GM21528 (cell line): Measurements from ENCODE around the gene LIPC.

Source experiments
- ATAC-seq: cut with Tn5 transposase; IDR thresholded peaks from one replicate; pipeline ENCODE4 v1.9.1; 2021; ENCODE audit warnings: mild to moderate bottlenecking, moderate library complexity; ENCODE audit not compliant: unreplicated experiment, low FRiP score

LIPC gene

DNA sequence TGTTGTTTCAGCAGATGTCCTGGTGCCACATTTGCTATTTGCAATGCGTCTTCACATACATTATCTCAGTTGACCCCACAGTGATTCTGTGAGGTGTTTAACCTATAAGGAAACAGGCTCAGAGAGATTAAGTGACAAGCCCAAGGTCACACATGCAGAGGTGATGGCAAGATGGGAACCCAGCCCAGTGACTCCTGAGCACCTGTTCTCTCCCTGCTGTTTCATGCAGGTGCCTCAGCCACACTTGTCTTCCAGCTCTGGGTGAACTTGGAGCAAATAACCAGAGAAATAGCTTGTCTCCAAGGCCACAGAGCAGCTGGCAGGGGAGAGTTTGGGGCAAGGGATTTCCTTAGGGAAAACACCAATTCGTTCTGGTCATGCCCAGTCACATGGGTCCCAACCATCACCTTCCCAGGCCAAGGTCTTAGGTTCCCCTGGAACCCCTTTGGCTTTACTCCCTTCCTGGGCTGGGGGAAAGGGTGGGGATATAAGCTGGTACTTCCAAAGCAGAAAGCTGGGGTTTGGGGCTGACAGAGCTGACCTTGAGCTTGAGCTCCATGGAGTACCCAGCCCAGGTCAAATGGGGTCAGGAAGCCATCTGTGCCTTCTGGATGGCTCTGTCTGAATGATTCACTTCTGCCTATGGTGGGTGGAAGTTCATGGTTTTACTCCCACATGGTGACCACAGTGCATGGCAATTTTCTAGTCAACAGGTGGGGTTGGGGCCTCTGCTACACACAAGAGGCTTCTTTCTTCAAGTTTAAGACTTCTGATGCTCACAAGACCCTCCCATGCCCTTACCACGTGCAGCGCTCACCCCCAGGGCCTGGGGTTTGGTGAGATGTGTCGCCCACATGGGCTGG, 22.4 kb downstream of the LIPC start:
- peak; percentile 45 for ATAC-seq

DNA sequence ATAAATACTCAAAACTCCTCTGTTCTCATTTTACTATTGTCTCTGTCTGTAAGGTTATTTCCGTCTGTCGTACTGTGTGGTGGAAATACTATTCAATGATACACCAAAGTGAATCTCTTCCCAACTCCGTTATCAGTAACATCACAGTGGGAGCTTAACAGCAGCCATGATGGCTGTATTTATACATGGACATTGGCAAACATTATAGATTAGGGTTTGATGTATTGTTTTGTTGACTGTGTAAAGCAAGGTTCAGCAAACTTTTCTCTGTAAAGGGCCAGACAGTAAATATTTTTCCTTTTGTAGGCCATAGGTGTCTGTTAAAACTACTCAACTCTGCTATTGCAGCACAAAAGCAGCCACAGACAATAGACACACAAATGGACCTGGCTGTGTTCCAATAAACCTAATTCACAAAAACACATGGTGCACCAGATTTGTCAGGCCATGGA, 23.2 kb downstream of the LIPC start:
- no peak for ATAC-seq

DNA sequence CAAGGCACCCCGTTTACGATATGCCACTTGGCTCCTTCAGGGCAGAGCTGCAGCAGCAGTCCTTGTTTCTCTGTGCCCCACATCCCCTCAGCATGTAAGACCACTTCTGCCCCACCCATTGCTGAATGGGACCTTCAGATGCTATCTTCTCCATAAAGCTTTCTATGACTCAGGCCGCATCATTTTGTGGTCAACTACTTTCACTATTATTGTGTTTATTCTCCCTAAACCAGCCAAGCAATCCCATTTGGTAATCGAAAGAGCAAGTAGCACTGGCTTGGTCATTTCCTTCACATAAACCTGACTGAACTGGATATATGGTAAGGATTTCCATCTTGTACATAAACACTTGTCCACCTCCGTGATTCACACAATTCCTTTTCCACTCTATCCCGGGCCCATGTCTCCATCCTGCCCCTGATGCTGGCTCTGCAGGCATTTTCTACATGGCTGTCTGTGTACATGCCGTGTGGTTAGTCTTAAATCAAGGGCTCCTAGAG, 25.7 kb downstream of the LIPC start:
- ATAC-seq: no peak

DNA sequence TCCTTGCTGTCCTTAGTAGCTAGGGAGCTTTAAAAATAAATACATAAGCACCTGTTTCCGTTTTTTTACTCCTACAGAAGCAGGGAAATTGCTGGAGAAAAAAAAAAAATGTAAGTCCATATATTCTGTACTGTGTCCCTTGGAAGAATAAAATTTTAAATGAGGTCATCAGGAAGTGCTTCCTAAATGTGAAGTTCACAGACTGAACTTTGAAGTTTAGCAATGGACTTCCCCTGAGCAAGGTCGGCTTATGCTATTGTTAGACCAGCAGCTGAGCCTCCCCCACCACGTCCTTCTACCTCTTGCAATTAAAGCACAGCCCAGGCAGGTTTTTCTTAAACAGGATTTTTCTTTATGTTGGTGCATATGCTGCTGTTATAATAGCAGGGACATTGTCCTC, 26.3 kb downstream of the LIPC start:
- no peak for ATAC-seq

DNA sequence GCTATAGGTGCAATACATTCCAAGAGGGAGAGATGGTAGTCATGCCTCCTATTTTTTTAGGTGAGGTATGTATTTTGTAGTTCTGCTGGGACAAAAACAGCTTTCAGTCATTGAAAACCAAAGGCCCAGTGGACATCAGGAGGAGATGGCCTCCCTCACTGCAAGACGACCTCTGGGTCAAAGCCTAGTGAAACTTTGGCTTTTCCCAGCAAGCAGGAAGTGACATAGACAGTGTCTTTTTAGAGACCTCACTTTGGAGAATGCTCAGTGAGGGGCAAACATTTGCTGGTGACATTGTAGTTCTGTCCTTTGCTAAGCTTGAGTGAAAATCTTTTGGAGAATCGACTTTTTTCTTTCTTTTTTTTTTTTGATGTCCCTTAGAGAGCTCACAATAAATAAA, 27.3 kb downstream of the LIPC start:
- no peak for ATAC-seq

DNA sequence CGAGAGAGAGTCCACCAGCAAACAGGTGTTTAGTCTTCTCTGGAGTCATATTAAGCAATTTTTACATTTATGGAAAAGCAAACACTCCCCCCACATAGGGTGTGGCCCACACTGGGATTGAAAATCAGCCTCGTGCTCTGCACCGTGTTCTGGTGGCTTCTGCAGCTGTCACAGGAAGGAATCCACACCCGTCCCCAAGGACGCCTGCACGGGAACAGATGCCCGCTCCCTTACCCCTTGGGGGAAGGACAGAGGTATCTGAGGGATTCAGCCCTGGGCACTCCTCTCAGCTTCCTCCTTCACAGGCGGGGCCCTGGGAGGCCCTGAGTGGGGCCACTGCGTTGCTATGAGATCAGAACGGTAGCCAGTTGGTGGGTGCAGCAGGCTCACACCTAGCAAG, 27.8 kb downstream of the LIPC start:
- no peak for ATAC-seq

DNA sequence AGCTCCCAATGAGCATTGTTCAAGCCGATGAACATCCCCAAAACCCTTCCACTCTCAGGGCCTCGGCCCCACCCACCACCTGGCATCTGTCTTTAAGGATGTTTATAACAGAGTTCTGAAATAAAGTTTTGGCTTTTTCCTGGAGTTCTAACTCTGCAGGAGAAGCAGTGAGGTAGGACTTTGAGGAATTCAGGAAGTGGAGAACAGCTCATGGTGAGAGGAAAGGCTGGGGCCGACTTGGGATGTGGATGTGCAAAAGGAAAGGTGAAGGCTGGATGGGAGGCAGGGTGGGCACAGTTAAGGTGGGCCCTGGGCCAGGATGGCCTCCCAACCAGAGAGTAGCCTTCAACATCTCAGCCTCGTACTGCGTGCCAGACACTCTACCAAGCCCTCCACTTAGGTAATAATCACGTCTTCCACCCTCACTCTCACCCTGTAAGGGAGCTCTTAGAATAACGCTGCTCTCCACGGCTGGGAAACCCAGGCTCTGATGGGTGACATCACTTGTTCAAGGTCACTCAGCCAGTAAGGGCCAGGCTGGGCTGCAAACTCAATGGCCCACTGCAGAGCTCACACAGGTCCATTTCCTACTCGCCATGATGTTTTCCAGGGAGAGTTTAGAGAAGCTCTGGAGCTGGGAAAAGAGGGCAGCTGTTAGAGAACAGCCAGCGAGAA, 28.5 kb downstream of the LIPC start:
- ATAC-seq: no peak

DNA sequence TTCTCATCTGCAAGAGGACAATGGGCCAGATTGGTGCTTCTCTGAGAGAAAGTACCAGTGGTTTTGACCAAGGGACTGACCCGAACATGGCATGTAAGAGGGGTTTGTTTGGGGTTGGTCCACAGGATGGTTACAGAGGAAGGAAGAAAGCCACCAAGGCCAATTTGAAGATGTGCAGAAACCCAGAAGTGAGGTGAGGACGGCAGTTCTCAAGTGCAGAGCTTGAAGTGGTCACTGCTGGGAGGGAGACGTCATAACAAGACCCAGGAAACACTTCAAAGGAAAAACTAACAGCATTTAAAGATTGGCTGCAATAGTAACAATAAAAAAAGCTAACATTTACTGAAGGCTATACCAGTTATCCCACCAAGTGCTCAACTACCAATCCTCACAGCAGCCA, 29.1 kb downstream of the LIPC start:
- ATAC-seq: no peak

DNA sequence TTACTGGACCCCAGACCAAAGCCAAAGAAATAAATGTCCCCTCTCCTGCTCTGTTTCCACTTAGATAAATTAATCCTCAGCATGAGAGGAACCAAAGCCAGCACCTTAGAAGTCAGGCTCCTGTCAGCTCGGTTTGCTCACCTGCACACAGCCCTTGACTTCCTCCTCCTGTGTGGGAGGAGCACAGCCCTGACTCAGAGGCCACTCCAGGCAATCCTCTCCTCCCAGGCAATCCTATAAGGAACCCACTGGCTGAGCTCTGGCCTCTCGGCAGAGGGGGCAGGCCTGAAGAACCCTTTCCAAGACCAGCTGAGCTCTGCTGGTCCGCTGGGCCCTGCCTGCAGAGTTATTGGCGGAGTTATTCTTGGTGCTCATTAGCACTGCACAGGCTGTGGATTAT, 30.8 kb downstream of the LIPC start:
- no peak for ATAC-seq

DNA sequence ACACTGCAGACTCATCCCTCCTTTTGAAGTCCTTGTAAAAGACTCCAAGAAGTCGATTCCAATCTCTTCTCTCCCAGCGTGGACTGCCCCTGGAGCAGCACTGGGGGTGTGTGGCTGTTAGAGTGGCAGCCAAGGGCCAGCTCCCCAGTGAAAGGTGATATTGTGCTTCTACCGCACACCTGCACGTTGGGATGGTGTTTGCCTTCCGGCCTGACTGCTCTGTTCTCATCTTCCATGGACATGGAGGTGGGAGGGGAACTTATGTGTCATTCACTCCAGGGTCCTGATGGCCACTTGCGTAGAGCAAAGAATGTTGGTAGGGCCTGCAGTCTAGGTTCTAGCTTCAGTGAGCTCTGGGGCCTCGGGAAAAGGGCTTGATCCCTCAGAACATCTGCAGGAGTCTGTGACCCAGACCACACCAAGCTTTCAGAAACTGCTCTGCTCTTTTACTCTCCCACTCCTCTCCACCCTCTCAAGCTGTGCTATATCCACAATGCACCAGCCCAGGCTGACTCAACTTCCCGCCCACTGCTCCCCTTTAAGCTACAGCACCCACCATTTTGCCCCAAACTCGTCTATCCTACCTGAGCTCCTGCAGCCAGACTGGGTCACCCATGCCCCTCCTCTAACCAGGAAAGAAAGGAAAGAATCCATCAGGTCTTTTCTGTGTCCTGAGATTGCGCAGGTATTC, 31.3 kb downstream of the LIPC start:
- ATAC-seq: no peak

DNA sequence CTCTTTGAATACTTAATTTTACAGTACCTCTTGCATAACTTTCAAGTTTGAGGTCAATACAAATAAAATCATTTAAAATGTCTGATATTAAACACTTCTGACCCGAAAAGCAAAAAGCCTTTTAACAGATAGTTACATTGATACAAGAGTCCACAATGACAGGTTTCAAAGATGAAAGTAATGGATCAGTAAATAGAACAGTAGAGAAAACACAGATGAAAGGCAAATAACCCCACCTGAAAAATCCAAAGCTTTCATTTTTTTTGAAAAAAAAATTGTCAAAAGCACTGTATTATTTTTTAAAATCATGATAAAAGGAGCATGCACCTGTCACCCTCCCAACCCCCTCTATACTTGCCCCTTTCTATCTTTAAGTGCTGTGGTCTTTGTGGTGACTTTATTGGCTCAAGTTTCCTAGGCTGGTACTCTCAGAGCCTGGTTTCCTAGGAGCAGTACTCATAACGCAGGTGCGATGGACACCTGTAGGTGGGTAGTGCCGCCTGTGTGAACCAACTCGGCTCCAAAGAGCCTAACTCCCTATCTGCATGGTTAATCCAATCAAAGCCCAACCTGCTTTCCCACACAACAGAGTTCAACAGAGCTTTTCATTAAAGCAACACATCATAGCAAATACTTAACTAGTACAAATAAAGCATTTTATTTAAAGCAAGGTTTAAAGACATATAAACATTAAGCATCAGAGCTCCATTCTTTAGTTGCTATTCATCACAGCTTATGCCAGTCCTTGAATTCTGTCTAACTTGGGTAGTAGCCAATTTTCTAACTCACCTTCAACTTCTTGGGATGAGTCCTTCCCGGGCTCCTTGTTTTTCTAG, 32.2 kb downstream of the LIPC start:
- ATAC-seq: no peak

DNA sequence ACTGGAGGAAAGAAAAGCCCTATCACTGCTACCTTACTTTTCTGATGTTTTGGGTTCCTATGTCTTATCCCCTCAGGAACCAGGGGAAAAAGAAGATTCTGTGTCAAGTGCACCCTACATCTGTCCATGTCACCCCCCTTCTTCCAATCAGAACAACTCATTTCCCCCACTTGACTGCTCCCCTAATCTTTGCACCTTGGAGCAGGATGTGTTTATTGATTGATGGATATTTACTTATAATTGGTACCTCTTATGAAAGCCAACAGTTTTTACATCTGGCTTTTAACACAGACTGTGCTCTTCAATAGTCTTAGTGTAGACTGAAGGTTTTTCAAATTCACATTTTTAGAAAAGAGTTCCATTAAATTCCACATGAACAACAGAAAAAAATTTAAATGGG, 33.3 kb downstream of the LIPC start:
- no peak for ATAC-seq

DNA sequence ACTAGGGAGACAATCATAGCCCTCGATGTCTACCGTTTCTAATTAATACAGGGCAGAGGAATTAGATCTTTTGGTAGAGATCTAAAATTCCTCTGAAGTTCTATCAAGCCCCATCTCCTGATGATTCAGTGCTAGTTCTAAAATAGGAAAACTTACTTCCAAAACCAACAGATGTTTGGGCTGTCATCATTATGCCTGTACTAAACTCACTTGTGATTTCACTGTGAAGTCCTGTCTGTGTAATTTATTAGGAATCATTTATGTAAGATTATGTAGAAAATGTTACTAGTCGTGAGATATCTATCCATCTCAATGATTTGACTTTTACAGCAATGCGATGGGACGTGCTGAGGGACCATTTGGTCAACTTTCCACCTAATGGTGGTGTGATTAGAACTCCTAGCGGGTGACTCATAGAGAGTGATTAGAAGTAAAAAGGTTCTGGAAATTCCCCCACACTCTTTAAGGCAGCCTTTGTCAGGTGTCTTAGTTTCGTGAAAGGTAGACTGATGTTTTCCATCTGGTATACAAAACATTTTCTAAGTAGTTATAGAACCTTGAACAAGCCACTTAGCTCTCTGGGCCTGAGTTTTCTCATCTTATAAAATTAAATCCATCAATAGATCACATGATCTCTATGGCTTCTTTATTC, 34.2 kb downstream of the LIPC start:
- no peak for ATAC-seq

DNA sequence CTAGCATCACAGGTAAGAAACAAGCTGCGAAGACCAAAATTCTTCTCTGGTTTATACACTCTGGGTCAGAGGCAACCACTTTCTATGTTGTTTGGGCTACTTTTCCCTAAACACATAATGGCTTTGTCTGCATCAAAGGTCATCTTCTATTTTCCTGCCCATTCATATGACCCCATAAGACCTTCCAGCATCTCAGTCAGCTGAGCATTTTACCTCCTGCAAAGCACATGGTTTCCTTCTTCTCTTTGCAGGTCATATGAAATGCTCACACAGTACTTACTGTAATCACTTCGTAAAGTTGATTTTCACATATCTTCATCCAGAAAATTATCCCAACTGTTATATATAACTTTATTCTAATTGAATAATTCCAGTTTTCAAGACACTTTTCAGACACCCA, 34.8 kb downstream of the LIPC start:
- no peak for ATAC-seq

DNA sequence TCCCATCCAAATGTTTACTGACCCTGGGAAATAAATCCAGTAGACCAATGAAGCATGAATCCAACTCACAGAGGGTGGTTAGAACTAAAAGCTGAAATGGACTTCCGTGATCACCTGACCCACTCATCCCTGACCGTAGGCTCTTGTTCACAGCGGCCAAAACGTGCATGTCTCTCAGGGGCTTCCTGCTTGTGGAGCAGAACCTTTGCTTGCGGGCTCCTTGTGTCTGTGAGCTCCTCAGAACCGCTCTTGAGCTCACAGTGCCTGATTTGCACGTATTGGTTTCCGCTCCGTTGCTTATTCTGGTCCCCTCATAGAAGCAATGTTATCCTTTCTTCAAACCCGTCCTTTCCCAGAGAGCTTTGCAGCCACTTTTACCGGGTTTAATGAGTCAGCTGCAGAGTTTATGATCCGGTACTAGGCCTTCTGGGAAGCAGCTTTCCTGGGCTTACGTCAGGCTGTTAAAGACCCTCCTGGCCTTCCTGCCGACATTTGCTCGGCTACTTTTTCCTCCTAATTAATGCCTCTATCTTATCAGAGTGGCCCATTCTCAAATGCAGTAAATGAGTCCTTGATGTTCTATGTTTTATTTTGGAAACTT, 35.4 kb downstream of the LIPC start:
- no peak for ATAC-seq

DNA sequence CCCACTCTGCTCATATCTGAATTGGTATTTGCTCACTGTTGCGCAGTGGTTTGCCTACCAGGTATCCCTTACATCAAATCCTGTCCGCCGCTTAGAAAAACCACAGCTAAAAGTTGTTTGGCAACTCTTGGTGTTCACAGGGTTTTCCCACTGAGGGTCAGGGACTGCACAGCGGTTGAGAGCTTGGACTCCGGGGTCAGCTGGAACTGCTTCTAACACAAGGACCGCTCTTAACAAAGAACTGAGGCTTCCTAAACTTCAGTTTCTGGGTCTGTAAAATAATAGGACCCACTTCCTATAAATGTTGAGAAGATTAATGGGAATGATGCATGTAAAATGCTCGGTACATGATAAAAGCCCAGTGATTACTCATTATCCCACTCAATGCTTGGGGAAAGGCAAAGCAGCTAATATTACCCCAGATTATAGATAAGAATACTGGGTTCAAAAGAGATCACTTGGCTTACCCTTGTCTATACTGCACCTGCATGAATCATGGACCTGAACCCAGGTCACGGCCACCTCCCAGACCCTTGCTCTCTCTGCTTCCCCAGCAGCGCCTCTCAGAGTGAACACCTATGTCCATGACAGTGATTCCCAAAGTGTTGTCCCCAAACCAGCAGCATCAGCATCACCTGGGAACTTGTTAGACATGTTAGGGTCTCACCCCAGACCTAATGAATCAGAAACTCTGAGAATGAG, 36.1 kb downstream of the LIPC start:
- no peak for ATAC-seq

DNA sequence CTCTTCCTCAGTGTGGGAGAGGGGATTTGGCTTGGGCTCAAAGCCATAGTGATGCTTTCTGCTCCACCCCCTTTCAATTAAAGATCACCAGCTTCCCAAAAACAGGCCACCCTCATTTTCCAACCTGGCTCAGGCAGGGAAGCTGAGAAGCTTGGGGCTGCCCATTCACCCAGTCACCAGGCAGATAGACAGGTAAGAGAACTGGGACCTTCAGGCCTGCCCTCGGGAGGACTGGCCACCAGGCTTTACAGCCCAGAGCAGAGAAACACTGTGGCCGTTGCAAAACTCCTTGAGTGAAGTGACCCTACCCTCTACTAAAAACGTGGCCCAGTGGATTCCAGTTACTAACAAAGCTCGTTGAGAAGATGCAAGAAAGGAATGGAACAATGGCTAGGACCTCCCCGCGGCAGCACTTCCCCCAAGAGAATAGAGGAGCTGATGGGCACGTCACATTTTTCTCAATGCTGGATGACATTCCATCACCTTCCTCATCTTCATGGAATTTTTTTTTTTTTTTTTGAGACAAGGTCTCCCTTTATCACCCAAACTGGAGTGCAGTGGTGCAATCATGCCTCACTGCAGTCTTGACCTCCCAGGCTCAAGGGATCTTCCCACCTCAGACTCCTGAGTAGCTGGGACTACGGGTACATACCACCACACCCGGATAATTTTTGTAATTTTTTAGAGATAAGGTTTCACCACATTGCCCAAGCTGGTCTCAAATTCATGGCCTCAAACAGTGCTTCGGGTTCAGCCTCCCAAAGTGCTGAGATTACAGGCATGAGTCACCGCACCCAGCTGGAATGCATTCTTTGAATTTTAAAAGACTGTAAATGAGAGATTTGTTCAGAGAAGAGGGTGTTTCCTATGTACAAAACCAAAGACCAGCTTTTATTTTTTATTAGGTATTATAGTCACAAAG, 37.9 kb downstream of the LIPC start:
- ATAC-seq: no peak

DNA sequence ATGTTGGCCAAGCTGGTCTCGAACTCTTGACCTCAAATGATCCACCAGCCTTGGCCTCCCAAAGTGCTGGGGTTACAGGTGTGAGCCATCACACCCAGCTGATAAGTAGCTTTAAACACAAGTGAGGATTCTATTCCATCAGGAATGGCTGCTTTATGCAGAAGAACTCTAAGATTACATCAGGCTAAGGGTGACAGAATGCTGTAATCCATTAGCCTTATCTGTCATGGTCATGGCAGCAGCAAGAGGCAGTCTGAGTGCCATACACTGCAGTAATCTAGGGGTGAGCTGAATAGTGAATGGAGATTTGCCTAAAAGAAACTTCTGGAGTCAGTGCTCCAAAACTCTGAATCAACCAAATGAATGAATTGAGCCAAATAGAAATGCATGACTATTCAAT, 39.6 kb downstream of the LIPC start:
- no peak for ATAC-seq
